PC-3 (cell line): Measurements from ENCODE around the gene ANKRD11. TPM values are rescaled to one million over a fixed set of nuclear protein-coding genes. Genes with fewer than 3 reads are reported as not detected.

ENCODE experiments used
- ATAC-seq: fragments of 200-7000 bp; cut with Tn5 transposase; 2 replicates; pipeline ENCODE4 v1.9.1; 2020; ENCODE audit warnings: mild to moderate bottlenecking, moderate library complexity
- BruUV-seq: library from RNA; stranded (reverse); fragments of 400-500 nt; replicated peaks from 2 replicates; lab custom pipeline; 2021; lab: Mats Ljungman, UMichigan
- CTCF ChIA-PET: fragments of 300-600 bp; sonication (Branson Sonifier 250); formaldehyde crosslinking; loops from one replicate; lab custom pipeline; 2022; ENCODE audit warnings: antibody characterized with exemption; lab: Charles Lee
- POLR2A ChIA-PET: fragments of 300-600 bp; sonication (Branson Sonifier 250); formaldehyde crosslinking; loops from one replicate; lab custom pipeline; 2022; ENCODE audit warnings: antibody characterized with exemption; ENCODE audit not compliant: unreplicated experiment; lab: Charles Lee
- DNase-seq: peaks from one replicate; pipeline ENCODE4 v3.0.0-alpha.2; 2015
- H2AFZ ChIP-seq: fragments of 300-600 bp; sonication (generic); 2 replicates; pipeline ENCODE4 v1.6.0; 2016; ENCODE audit warnings: antibody characterized with exemption, low read length
- H3F3A ChIP-seq: fragments of 300-600 bp; sonication (generic); one replicate; pipeline ENCODE4 v1.6.0; 2017; ENCODE audit warnings: antibody characterized with exemption, low read length, control low read depth, mild to moderate bottlenecking; ENCODE audit not compliant: unreplicated experiment
- H3K27ac ChIP-seq: fragments of 300-600 bp; sonication (generic); 2 replicates; pipeline ENCODE4 v1.5.1; 2016; ENCODE audit warnings: mild to moderate bottlenecking, low read length
- H3K27me3 ChIP-seq: fragments of 300-600 bp; sonication (generic); 2 replicates; pipeline ENCODE4 v1.6.1; 2016; ENCODE audit warnings: low read length, mixed read lengths
- H3K36me3 ChIP-seq: fragments of 300-600 bp; sonication (generic); 2 replicates; pipeline ENCODE4 v1.6.1; 2016; ENCODE audit warnings: low read depth, mixed run types, low read length, mixed read lengths
- H3K4me1 ChIP-seq: fragments of 300-600 bp; sonication (generic); 2 replicates; pipeline ENCODE4 v1.5.1; 2016; ENCODE audit warnings: low read length; ENCODE audit not compliant: insufficient read depth
- H3K4me2 ChIP-seq: fragments of 300-600 bp; sonication (generic); 2 replicates; pipeline ENCODE4 v1.6.0; 2016; ENCODE audit warnings: low read length
- H3K4me3 ChIP-seq: fragments of 300-600 bp; sonication (generic); 2 replicates; pipeline ENCODE4 v1.5.1; 2016; ENCODE audit warnings: mild to moderate bottlenecking, low read length, mixed read lengths
- H3K79me2 ChIP-seq: fragments of 300-600 bp; sonication (generic); 2 replicates; pipeline ENCODE4 v1.6.1; 2017; ENCODE audit warnings: low read length, mixed read lengths
- H3K9ac ChIP-seq: fragments of 300-600 bp; sonication (generic); 2 replicates; pipeline ENCODE4 v1.6.0; 2016; ENCODE audit warnings: mild to moderate bottlenecking, low read length
- H3K9me2 ChIP-seq: fragments of 300-600 bp; sonication (generic); replicated peaks from 2 replicates; pipeline ENCODE4 v1.6.1; 2016; ENCODE audit warnings: mixed run types, low read length, mixed read lengths
- H3K9me3 ChIP-seq: fragments of 300-600 bp; sonication (generic); 2 replicates; pipeline ENCODE4 v1.6.1; 2016; ENCODE audit warnings: low read length, mixed read lengths
- H4K20me1 ChIP-seq: fragments of 300-600 bp; sonication (generic); 2 replicates; pipeline ENCODE4 v1.6.1; 2016; ENCODE audit warnings: low read length, mixed read lengths
- CTCF ChIP-seq: fragments of 300-600 bp; sonication (generic); conservative IDR thresholded peaks from 2 replicates; pipeline ENCODE4 v1.5.1; 2017; ENCODE audit warnings: antibody characterized with exemption, low read depth, mild to moderate bottlenecking, low read length
- EZH2 ChIP-seq: fragments of 300-600 bp; sonication (generic); IDR thresholded peaks from one replicate; pipeline ENCODE4 v1.6.1; 2017; ENCODE audit warnings: antibody characterized with exemption, mild to moderate bottlenecking, low read length; ENCODE audit not compliant: unreplicated experiment
- EZH2phosphoT487 ChIP-seq: fragments of 300-600 bp; sonication (generic); IDR thresholded peaks from 2 replicates; pipeline ENCODE4 v1.6.1; 2018; ENCODE audit warnings: mild to moderate bottlenecking, antibody characterized with exemption, low read length, borderline replicate concordance
- intact Hi-C: fragments of 100-400 bp; cut with micrococcal nuclease; formaldehyde crosslinking; loops from 2 replicates; pipeline ENCODE4 v1.9.0; 2023
- total RNA-seq: library from RNA; depleted of rRNA; stranded (reverse); fragments of >200 nt; gene quantifications from 2 replicates; pipeline ENCODE4 v1.2.3, GENCODE V29; 2014

The ANKRD11 gene
- total RNA-seq, 1 experiment from 2014 or later: 65.0 TPM

GRCh38 chr16:89489040-89489897 lies 1.1 kb downstream of the ANKRD11 start:
- H3K27me3 ChIP-seq: no peaks in the 10 kb centered on the region
- peak overlapping the region; percentile 94 for H3K4me3 ChIP-seq
- 0 out of 2 replicates have a peak, but pooled peaks cover 7% of the 10 kb centered on the region for H3K36me3 ChIP-seq
- H3K9me3 ChIP-seq: no peaks in the 10 kb centered on the region
- DNase-seq (peak; percentile 82), ATAC-seq (peak; percentile 19)
- H3K4me2 ChIP-seq: peak overlapping the region; percentile 96
- H3F3A ChIP-seq: no peaks in the 10 kb centered on the region
- TF ChIP-seq EZH2phosphoT487 (no peak), CTCF (no peak), EZH2 (no peak)
- peak overlapping the region; percentile 40; the same call in 1 of the 2 replicates for H3K27ac ChIP-seq
- peak overlapping the region; percentile 67 for H3K9ac ChIP-seq
- CTCF ChIA-PET: interaction anchor here (0.6 kb wide), 2 partner anchors 146 to 194 kb away, joined by 3 to 5 read pairs; no protein-coding TSS in a partner anchor
- H3K79me2 ChIP-seq: peaks cover 68% of the 10 kb centered on the region
- peaks cover 21% of the 10 kb centered on the region for H3K4me1 ChIP-seq
- intact Hi-C loops: loop anchor here (10.0 kb wide), 1 partner anchor 54 kb away; no protein-coding TSS in a partner anchor
- peaks cover 45% of the 10 kb centered on the region for H4K20me1 ChIP-seq
- POLR2A ChIA-PET: interaction anchor here (0.6 to 0.7 kb wide), 2 partner anchors 16 to 1614 kb away, joined by 3 to 4 read pairs; no protein-coding TSS in a partner anchor
- H2AFZ ChIP-seq: no peak overlapping the region
- no TSS peak for BruUV-seq
- no peaks in the 10 kb centered on the region for H3K9me2 ChIP-seq

GRCh38 chr16:89485701-89486246 lies 4.6 kb downstream of the ANKRD11 start:
- Histone ChIP-seq H3K36me3 (peaks cover 11% of the 10 kb centered on the region; the same call in 1 of the 2 replicates), H3K4me1 (peaks cover 12% of the 10 kb centered on the region), H3F3A (no peaks in the 10 kb centered on the region), H3K4me2 (no peak overlapping the region), H3K27ac (no peak overlapping the region), H2AFZ (no peak overlapping the region), H3K79me2 (peaks cover 88% of the 10 kb centered on the region), H4K20me1 (peaks cover 76% of the 10 kb centered on the region), H3K27me3 (no peaks in the 10 kb centered on the region), H3K9me3 (no peaks in the 10 kb centered on the region), H3K9ac (no peak overlapping the region), H3K4me3 (no peak overlapping the region), H3K9me2 (no peaks in the 10 kb centered on the region)
- no peak for TF ChIP-seq CTCF
- no peak for ATAC-seq
- ChIA-PET POLR2A (no interaction called here), CTCF (no interaction called here)
- no TSS peak for BruUV-seq
- DNase-seq: no peak
- intact Hi-C loops: loop anchor here (10.0 kb wide), 1 partner anchor 51 kb away; no protein-coding TSS in a partner anchor
